Measurements from ENCODE around the gene TLE1.
"Not testable (repeated sequence)": the region's sequence is repeated elsewhere in the genome, so short reads cannot be mapped to it uniquely, and the experiment has no call there.

TLE1 gene

DNA sequence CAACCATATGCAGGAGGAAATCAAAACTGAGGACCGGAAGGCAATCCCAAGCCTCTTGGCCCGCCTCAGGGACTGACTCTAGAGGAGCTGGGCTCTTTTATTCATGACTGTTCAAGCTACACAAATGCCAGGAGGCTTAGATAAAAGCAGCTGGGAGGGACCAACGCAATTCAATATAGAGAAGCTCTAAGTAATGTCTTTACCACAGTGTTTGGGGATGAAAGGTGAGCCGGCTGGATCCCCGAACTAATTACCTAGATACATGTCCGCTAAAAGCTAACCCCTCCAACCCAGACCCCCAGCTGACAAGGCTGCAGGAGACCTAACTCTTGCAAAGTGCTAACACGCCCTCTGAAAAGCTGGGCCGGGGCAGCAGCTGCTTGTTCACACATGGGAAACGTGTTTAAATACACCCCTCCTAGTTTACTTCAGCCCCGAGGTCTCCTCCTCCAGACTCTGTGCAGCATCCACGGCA, 67.5 kb downstream of the TLE1 start:
- DNase-seq (ENCODE audit: low read depth), result no peak

DNA sequence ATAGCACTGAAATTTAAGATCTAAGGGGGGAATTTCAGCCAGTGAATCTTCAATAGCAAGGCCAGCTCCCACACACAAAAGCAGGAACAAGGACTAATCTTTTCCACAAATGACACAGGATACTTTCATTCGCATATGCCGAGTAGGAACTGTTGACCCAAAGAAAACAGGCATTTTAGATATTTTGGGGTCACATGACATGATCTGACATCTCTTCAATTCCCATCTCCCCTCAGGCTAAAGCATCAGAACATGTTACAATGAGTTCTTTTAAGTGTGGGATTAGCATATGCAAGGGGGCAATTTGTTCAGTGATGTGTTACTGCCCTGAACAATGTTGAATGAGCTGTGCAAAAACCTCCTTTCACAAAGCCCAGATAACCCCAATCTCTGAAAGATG, 68.2 kb downstream of the TLE1 start:
- DNase-seq (ENCODE audit: low read depth), result no peak

DNA sequence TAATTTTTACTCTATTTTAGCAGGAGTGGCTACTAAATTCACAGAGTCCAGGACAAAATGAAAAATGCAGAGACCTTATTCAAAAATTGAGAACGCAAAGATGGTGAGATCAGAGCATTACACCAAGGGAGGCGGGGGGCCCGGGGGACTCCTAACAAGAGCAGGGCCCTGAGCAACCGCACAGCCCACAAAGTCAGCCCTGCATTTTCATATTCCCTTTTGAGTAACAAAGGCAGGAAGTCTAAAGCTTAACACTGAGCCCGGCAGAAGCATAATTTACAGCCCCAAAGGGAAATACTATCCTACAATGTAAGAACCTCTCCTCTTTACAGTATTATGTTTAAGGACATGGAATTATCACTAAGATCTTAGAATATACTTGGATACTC, 69.4 kb downstream of the TLE1 start:
- no peak for DNase-seq (ENCODE audit: low read depth)

DNA sequence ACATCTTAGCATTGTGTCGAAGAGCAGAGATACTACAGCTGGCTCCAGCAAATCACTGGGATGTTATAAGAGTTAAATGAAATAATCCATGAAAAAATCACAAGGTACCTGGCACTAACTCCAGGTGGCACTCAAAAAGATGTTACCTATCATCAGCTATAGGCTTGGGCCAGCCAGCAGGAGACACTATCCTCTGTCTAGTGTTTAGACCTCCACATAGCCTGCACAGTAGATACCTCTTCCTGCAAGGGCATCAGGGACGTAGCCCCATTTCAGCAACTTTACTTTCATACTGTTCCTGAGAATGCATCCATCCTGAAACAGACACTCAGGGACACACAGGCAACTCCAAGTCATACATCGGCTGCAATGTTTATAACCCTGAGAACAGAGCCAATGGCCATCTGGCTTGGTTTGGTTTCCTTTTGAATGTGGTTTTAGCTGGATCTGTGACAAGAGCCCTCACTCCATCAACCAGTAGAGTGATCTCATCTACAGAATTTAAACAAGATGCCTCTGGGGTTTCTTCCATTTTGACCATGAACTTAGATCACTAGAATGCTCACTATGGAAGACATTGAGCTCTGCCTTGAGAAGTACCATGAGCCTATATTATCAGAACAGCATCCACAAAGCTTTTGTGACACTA, 69.9 kb downstream of the TLE1 start:
- no peak for DNase-seq (ENCODE audit: low read depth)

DNA sequence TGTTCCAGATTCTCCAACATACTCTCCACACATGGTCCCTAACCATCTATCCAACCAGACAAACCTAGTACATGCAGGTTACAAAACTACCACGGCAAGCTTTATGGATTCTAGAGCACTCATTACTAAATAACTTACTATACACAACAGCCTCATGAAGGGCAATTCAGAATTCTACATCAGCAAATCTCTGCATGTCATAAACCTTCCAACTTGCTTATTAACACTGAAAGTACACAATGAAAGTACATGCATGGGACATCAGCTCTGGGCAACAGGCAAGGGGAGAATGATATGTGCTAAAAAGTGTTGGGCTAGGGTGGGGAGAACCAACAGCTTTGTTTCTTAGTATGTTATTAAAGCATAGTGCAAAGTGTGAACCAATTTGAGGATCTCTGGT, 70.4 kb downstream of the TLE1 start:
- DNase-seq (ENCODE audit: low read depth), result no peak

DNA sequence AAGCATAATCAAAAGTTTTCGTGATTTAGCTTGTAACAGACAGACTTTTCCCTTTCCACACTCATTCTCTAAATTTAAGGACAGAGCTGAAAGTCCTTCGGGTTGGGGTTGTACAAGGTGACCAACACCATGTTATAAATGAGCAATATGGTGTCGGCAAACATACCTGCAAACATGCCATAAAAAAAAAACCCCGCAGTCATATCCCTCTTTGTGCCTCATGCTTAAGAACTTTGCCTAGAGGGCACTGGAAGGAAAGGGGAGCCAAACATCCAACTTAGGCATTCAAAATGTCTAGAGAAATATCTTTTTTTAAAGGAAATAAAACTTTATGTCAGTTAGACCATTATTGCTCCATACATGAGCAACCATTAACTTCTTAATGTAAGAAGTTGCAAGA, 73.2 kb downstream of the TLE1 start:
- no peak for DNase-seq (ENCODE audit: low read depth)

DNA sequence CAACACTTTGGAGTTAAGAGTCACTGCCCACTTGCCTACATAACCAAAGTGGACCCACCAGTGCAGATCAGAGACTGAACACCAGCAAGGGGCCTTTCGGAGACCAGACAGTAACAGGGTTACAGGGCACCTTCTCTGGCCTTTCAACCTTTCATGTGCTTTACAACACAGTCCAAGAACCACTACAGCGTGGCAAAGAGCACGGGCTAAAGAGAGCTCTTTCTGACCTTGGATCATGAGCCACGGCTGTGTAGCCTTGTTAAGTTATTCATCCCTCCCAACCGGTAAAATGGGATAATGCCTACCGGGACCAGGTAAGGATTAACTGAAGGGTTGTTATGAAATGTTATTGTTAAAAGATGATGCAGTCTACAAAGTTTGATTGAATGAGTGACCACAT, 75.0 kb downstream of the TLE1 start:
- DNase-seq (ENCODE audit: low read depth), result no peak

DNA sequence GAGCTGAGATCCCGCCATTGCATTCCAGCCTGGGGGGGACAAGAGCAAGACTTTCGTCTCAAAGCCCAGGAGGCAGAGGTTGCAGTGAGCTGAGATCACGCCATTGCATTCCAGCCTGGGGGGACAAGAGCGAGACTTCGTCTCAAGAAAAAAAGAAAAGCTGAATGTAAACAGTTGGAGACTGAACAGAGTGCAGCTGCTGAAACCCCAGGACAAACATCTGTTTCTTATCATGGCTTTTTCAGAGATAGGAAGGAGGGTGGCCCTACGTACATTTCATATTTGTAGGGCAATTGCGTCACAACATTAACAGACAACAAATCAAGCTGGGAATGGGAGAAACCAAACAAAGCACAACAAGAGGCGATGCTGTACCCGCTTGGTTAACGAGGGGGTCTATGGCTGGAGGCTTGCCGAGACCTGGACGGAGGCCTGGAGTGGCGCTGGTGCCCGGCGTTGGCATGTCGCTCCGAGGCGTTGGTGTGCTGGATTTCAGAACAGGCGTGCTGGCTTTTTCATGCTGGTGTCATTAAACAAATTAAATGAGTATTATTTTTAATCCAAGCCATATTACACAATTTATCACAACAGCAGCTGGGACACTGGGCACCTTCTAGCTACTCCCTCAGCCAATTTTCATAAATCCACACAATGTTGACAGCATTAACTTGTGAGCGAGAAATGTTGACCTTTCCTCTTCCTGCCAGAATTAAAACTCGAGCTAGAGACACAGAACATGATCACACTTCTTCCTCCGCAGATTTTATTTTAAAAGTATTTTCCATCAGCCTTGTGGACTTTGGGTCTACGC, 76.1 kb downstream of the TLE1 start:
- DNase-seq (ENCODE audit: low read depth), result no peak

DNA sequence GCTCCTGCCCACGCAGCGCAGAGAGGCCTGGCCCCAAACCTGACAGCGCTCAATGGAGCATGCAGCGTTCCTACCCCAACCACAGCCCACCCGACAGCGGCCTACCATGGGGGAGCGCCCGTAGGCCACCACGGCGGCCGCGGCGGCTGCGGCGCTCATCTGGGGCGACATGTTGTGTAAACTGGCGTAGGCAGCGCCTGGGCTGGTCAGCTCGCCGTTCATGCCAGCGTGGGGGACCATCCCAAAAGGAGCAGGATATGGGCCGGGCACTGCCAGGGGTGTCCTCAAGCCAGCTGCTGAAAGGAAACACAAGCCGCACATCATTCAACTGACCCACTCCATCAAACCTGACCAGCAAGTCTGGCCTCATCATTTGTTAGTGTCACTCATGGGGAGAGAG, 77.7 kb downstream of the TLE1 start:
- no peak for DNase-seq (ENCODE audit: low read depth)

DNA sequence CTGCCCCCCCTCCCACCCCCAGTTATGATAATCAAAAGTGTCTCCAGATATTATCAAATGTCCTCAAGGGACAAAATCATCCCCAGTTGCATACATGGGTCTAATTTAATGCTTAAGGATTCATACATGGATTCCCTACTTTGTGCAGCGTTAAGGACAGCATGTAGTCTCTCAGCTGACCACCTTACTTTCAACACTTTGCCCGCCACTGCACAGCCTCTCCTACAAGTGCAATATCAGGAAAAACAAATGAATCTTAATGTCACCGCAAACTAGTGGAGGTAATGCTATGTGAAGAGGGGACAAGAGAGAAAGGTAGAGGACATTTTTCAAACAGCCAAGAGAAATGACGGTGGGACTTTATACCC, 78.6 kb downstream of the TLE1 start:
- DNase-seq (ENCODE audit: low read depth), result no peak

DNA sequence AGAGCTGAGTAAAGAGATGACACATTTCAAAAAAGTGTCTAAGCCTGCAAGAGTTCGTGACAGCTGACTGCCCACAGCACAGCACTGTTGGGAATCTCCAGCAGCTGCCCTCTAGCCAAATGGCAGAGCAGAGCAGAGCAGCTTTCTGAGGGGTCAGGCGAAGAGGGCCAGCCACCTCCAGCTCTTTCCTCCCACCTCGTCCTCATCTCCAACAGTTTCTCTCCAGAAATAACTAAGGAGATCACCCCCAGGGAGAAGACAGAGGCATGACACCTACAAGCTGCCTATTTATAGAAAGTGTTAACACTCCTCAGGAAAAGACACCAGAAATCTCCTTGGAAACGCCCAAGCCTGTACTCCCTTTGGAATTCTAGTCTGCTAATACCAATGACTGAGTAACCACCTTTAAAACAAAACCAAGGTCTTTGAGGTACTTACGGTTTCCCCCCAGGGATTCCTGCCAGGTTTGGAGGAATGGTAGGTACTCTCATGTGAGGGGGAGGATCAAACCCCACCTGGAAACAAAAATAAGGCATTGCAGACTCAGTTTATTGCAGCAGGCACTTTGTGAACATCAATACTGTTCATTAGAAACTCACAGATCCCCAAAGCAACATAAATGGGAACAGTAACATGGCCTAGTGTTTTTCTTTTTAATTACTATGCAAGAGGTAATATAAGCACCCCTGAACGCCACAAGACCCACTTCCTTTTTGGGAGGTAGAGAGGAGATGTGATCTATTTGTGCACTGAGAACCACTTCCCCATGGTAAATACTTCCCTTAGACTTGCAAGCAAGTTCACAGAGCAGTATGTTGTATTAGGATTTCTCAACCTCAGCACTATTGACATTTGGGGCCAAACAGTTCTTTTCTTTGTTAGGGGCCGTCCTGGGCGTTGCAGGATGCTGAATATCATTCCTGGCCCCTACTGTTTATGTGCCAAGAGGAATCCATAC, 79.3 kb downstream of the TLE1 start:
- DNase-seq (ENCODE audit: low read depth), result no peak

DNA sequence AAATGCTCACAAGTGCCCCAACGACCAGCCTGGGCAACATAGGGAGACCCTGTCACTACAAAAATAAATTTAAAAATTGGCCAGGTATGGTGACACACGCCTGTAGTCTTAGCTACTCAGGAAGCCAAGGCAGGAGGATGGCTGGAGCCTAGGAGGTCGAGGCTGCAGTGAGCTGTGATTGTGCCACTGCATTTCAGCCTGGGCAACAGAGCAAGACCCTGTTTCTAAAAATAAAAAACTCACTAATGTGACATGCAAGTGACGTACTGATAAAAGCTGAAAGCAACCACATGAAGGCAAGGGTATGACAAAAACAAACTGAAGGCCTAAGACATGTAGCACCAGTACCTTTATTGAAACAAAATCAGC, 81.1 kb downstream of the TLE1 start:
- no peak for DNase-seq (ENCODE audit: low read depth)

DNA sequence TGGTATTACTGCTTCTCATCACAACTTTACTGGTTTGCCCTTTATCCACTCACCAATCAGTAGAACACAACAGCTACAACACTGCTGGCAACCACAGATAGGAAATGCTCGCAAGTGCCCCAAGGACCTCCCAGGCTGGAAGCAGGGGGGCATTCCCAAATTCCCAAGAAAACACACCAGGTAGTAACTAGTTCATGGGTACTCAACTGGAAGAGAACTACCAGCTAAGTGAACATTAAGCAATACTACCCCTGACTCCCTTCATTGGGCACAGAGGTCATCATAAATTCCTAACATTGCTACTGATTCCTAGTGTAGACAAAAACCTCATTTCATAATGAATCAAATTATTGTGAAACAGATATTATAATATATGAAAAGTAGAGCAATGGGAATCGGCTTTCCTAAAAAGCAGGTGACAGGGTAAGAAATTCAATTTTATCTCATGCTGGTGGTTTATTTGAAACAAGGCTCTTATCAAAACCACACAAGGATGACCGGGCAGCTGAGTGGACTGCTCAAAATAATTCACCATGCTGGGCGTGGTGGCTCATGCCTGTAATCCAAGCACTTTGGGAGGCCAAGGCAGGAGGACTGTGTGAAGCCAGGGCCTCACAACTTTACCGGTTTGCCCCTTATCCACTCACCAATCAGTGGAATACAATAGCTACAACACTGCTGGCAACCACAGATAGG, 81.6 kb downstream of the TLE1 start:
- DNase-seq (ENCODE audit: low read depth), result no peak

DNA sequence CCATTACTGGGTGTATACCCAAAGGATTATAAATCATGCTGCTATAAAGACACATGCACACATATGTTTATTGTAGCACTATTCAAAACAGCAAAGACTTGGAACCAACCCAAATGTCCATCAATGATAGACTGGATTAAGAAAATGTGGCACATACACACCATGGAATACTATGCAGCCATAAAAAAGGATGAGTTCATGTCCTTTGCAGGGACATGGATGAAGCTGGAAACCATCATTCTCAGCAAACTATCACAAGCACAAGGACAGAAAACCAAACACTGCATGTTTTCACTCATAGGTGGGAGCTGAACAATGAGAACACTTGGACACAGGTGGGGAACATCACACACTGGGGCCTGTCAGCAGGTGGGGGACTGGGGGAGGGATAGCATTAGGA, 83.1 kb downstream of the TLE1 start:
- DNase-seq (ENCODE audit: low read depth), result not testable (repeated sequence)

DNA sequence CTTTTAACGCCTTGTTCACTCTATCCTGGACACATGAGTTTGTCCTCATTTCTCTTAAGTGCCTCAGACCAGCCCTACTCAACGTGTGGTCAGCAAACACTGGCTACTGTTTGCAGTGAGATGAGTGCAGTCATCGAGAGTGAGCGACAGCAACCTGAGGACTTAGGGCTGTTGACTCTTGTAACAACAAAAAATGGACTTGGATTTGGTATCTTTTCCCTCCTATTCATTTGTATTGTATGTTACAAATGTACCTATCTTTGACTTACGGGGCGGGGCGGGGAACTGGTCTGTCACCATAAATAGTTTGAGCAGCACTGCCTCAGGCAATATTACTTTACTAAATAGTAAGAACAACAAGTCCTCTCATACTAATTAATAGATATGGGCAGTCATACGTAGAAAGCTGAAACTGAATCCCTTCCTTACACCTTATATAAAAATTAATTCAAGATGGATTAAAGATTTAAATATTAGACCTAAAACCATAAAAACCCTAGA, 84.1 kb downstream of the TLE1 start:
- DNase-seq (ENCODE audit: low read depth), result no peak

DNA sequence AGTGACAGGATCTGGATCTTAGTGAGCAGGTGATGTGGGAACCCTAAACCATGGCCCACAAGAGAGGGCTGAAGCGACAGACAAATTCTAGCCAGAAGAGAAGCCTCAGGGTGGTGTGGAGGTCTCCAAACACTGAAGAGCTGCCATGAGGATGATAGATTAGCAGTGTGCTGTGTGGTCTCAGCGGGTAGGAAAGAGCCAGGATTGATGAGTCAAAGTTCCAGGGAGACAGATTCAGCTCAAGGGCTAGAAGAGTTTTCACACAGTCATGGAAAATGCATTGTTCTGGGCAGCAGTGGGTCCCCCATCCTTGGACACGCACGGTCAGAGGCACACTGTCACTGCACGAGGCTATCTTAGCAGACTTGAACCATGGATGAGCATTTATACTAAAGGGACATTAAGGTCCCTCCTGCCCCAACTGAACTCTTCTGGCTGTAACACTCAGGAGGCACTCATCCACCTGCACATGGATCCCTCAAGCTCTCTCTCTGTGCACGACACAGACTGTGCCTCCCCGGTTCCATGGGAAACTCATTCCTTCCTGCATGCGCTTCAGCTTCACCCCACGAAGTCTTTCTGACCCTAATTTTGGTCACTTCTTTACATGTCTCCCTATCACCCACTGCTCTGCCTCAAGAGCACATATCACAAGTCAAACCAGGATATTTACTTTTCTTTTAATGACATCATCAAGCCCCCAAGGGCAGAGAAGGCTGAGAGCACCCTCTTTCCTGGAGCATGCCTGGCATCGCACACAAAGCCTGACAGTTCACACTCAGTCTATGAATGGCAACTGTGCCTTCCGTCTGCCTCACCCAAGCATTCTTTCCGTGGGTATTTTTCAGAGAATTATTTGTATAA, 84.8 kb downstream of the TLE1 start:
- DNase-seq (ENCODE audit: low read depth), result no peak

DNA sequence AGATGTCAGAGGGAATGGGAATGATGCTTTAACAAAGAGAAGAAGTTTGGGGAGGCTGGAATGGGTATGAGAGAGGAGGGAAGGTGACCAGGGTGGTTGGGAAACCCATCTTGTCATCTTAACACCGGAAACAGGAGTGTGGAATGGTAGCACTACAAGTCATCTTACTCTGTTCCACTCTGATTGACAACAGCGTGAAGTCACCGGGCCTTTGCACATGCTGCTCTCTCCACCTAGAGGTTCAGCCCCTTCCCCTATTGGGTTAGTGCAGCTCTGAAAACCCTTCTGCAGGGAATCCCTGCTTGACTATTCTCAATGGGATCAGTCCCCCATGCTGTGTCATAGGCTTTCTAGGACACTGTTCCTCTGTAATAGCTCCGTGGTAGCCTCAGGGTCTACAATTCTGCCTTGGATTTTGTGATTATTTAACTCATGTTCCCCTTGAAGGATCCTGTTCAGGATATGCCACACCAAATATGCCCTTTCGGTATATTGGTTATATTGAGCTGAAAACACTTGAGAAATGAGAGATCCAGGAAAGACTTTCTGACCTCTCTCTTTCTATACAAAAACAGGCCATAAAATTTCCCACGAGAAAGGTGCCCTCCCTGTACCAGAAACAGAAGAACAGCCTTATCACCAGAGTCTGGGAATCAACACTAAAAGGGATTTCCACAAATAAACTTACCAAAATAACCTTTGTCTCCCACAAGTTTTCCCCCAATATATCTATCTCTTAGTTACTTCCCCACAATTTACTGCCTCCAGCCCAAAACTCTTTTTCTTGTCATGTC, 86.3 kb downstream of the TLE1 start:
- no peak for DNase-seq (ENCODE audit: low read depth)

DNA sequence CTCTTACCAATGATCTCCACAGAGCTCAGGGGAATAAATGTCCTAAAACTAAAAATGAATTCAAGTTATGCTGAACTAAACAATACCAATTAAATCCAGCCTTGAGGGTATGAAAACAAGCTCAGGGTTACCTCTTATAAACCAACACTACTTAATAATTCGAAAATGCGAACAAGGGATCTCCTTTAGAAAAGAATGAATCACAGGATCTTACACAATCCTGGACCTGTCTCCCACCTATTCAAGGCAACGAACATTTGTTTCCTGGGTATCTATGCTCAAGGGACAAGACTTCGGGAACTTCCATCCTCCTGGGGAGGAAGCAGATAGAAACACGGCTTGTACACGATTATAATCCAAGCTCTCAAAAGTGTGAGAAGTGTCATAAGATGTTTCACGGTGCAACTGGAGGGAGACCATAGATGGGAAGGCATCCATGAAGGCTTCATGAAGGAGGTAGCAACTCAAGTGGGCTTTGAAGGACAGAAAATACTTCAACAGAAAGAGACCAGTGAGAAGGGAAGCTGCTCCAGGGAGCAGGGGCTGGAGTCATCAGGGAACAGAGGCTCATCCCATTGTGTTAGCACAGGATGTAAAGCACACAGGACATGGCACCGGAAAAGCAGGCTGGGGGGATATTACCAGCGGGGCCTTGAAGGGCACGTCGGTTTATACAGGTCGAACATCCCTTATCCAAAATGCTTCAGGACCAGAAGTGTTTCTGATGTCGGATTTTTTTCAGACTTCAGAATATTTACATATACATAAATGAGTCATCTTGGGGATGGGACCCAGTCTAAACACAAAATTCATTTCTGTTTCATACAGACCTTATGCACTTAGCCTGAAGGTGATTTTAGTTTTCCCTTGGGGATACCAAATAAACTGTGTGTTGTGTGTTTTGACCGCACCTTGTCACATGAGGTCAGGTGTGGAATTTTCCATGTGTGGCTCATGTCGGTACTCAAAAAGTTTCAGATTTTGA, 87.4 kb downstream of the TLE1 start:
- DNase-seq (ENCODE audit: low read depth), result no peak

DNA sequence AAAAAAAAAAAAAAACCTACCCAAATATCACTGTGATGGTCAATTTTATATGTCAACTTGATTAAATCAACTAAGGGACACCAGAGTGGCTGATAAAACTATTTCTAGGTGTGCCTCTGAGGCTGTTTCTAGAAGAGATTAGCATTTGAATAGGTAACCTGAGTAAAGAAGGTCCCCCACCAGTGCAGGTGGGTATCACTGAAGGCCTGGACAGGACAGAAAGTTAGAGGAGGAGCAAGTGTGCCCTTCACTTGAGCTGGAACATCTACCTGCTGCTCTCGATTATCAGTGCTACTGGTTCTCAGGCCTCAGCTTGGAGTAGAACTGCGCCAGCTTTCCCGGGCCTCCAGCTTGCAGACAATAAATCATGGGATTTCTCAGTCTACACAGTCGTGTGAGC, 88.7 kb downstream of the TLE1 start:
- no peak for DNase-seq (ENCODE audit: low read depth)

Data from stimulated activated CD8-positive, alpha-beta memory T cell treated with anti-CD3 and anti-CD28 coated beads, Interleukin-7, amount 100 ng/mL, for 24 hours (primary cell).